SU-DHL-6 (cell line): ENCODE results near the gene CHORDC1.

ENCODE experiments used
- H2AFZ ChIP-seq: fragments of 200-600 bp; sonication (generic); 2 replicates; pipeline ENCODE4 v1.6.1; 2014; ENCODE audit warnings: low read depth, mild to moderate bottlenecking, moderate library complexity, mixed read lengths, antibody characterized with exemption, low read length; ENCODE audit not compliant: severe bottlenecking
- H3F3A ChIP-seq: fragments of 200-600 bp; shearing (Covaris generic); 2 replicates; pipeline ENCODE4 v1.6.0; 2016; ENCODE audit warnings: antibody characterized with exemption, mild to moderate bottlenecking; ENCODE audit not compliant: insufficient read depth
- H3K27ac ChIP-seq: fragments of 200-600 bp; sonication (generic); 2 replicates; pipeline ENCODE4 v1.5.1; 2016; ENCODE audit warnings: low read depth, mild to moderate bottlenecking, low read length, moderate library complexity, mixed read lengths
- H3K27me3 ChIP-seq: fragments of 200-600 bp; sonication (generic), shearing (Covaris generic); 2 replicates; pipeline ENCODE4 v1.6.0; 2014; ENCODE audit warnings: mild to moderate bottlenecking, low read length
- H3K36me3 ChIP-seq: fragments of 200-600 bp; sonication (generic); 2 replicates; pipeline ENCODE4 v1.6.1; 2014; ENCODE audit warnings: mild to moderate bottlenecking, low read length, mixed read lengths
- H3K4me2 ChIP-seq: fragments of 300-600, 200-600 bp; shearing (Covaris generic), sonication (generic); 2 replicates; pipeline ENCODE4 v1.6.0; 2014; ENCODE audit warnings: low read length, low read depth, mild to moderate bottlenecking; ENCODE audit not compliant: poor library complexity, severe bottlenecking
- H3K4me3 ChIP-seq: fragments of 200-600 bp; sonication (generic); 2 replicates; pipeline ENCODE4 v1.5.1; 2014; ENCODE audit warnings: antibody characterized with exemption, low read length, mild to moderate bottlenecking, mixed read lengths; ENCODE audit not compliant: insufficient read depth, poor library complexity, severe bottlenecking
- H3K79me2 ChIP-seq: fragments of 200-600 bp; sonication (generic); 2 replicates; pipeline ENCODE4 v1.6.1; 2014; ENCODE audit warnings: mild to moderate bottlenecking, low read length, moderate library complexity; ENCODE audit not compliant: insufficient read depth
- H3K9ac ChIP-seq: fragments of 200-600 bp; sonication (generic); 2 replicates; pipeline ENCODE4 v1.7.0; 2014; ENCODE audit warnings: mild to moderate bottlenecking, low read length
- H3K9me2 ChIP-seq: fragments of 200-600 bp; sonication (generic); replicated peaks from 2 replicates; pipeline ENCODE4 v1.6.1; 2014; ENCODE audit warnings: low read length; ENCODE audit not compliant: insufficient read depth
- H3K9me3 ChIP-seq: fragments of 200-600 bp; sonication (generic); 2 replicates; pipeline ENCODE4 v1.6.1; 2014; ENCODE audit warnings: low read length, mixed read lengths; ENCODE audit not compliant: insufficient read depth
- H4K20me1 ChIP-seq: fragments of 200-600 bp; sonication (generic); 2 replicates; pipeline ENCODE4 v1.6.1; 2014; ENCODE audit warnings: low read depth, mild to moderate bottlenecking, antibody characterized with exemption, low read length, moderate library complexity, mixed read lengths
- EZH2phosphoT487 ChIP-seq: fragments of 200-600 bp; sonication (generic), shearing (Covaris generic); conservative IDR thresholded peaks from 2 replicates; pipeline ENCODE4 v1.6.1; 2018; ENCODE audit warnings: mild to moderate bottlenecking, antibody characterized with exemption, low read length, moderate library complexity, mixed read lengths
- TF ChIP-seq, protein P1 (sequence below): fragments of 200-600 bp; sonication (generic); IDR thresholded peaks from one replicate; pipeline ENCODE4 v1.5.1; 2017; ENCODE audit warnings: antibody characterized with exemption, mild to moderate bottlenecking, low read length, moderate library complexity; ENCODE audit not compliant: insufficient read depth, poor library complexity, severe bottlenecking

The CHORDC1 gene

DNA sequence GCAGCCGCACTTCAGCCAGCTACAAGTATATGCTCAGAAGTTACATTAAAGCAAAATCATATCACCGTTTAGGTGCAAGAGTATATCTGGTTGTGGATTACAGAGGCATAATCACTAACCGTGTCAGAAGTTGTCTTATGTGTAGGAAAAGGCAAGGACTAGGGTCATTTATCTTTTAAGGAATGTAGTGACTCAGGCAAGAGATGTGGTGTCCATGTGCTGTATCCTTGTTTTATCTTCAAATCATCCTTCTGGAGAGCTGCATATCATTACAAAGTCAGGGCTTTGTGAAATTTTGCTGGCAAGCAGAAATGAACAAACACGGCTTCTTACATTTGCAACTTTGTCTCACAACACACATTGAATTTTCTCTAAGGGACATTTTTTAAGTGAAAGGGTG is 12.7 kb upstream of the CHORDC1 start:
- no peaks in the 10 kb centered on the region for H3K79me2 ChIP-seq

DNA sequence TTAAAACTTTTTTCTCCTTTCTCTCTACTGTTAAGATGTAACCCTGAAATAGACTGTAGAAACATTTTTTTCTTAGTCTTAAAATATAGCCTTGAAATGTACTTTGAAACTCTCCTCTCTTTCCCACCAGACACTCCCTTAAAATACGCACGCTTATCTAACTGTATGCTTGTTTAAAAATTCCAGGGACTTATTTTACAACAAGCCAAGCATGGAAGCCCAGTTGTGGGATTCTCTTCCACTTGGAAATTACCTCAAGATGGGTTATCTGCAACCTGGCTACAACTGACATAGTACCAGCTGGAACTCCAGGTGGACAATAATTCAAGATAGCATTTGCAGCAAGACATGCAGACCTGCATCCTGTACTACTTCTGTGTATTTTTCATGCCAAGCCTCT is 12.1 kb upstream of the CHORDC1 start:
- no peaks in the 10 kb centered on the region for H3K9me2 ChIP-seq
- no peak overlapping the region for H3K4me2 ChIP-seq
- H2AFZ ChIP-seq = no peak overlapping the region
- H3K27ac ChIP-seq = no peak overlapping the region
- H3K9me3 ChIP-seq = no peaks in the 10 kb centered on the region
- H3K9ac ChIP-seq = no peak overlapping the region
- TF ChIP-seq, protein P1, sequence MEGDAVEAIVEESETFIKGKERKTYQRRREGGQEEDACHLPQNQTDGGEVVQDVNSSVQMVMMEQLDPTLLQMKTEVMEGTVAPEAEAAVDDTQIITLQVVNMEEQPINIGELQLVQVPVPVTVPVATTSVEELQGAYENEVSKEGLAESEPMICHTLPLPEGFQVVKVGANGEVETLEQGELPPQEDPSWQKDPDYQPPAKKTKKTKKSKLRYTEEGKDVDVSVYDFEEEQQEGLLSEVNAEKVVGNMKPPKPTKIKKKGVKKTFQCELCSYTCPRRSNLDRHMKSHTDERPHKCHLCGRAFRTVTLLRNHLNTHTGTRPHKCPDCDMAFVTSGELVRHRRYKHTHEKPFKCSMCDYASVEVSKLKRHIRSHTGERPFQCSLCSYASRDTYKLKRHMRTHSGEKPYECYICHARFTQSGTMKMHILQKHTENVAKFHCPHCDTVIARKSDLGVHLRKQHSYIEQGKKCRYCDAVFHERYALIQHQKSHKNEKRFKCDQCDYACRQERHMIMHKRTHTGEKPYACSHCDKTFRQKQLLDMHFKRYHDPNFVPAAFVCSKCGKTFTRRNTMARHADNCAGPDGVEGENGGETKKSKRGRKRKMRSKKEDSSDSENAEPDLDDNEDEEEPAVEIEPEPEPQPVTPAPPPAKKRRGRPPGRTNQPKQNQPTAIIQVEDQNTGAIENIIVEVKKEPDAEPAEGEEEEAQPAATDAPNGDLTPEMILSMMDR = no peak
- TF ChIP-seq EZH2phosphoT487 = no peak
- H3K4me3 ChIP-seq = no peak overlapping the region
- no peaks in the 10 kb centered on the region for H3F3A ChIP-seq
- H3K79me2 ChIP-seq = no peaks in the 10 kb centered on the region
- H3K27me3 ChIP-seq = no peaks in the 10 kb centered on the region
- H3K36me3 ChIP-seq = no peaks in the 10 kb centered on the region
- H4K20me1 ChIP-seq = no peaks in the 10 kb centered on the region

More for the DNA sequence above, 12.7 kb upstream of the CHORDC1 start:
- Histone ChIP-seq H3F3A (no peaks in the 10 kb centered on the region), H3K27me3 (no peaks in the 10 kb centered on the region), H3K27ac (no peak overlapping the region), H3K4me3 (no peak overlapping the region), H2AFZ (no peak overlapping the region), H4K20me1 (no peaks in the 10 kb centered on the region), H3K9ac (no peak overlapping the region), H3K9me3 (no peaks in the 10 kb centered on the region), H3K36me3 (no peaks in the 10 kb centered on the region), H3K4me2 (no peak overlapping the region), H3K9me2 (no peaks in the 10 kb centered on the region)
- TF ChIP-seq, protein P1 = no peak
- TF ChIP-seq EZH2phosphoT487 = no peak

DNA sequence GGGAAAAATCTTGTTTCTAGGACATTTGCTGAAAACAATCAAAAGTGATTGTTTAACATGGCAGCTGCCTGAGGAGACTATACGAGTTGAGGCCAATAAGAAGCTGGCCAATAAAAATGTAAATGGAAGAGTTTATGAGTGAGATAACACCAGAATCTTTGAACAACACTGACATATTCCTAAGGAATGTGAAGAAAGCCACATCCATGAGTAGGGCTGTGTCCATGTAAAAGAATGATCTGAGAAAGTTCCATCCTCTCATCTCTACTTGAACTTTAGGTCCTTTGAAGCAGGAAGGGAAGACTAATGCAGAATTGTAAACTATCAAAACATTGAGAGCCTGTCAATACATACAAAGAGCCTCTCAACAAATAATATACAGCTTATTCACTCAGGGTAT is 6.9 kb upstream of the CHORDC1 start:
- Histone ChIP-seq H4K20me1 (no peaks in the 10 kb centered on the region), H3K27me3 (no peaks in the 10 kb centered on the region), H3K9me3 (no peaks in the 10 kb centered on the region), H3F3A (no peaks in the 10 kb centered on the region), H3K27ac (no peak overlapping the region), H3K4me2 (no peak overlapping the region), H2AFZ (no peak overlapping the region), H3K36me3 (no peaks in the 10 kb centered on the region), H3K9me2 (no peaks in the 10 kb centered on the region), H3K9ac (no peak overlapping the region), H3K79me2 (no peaks in the 10 kb centered on the region), H3K4me3 (no peak overlapping the region)
- TF ChIP-seq, protein P1 = no peak
- TF ChIP-seq EZH2phosphoT487 = no peak
